Prostate gland (tissue), 2 donors: ENCODE data around the gene RSKR.
A peak's percentile ranks its signal among the peaks of the same experiment; 100 is the strongest.

ENCODE experiments used
- CTCF ChIP-seq, 4 experiments: fragments of 200-600 bp in 2 of 4; fragments of 450-650 bp in 2 of 4; sonication (generic) in 2 of 4; IDR thresholded peaks; 1 replicate in 3 of 4; 2 replicates in 1 of 4; pipeline ENCODE4 v1.5.1; 2016 to 2019; ENCODE audit warnings: antibody characterized with exemption in 4 of 4, mild to moderate bottlenecking in 2 of 4, moderate library complexity in 2 of 4
- POLR2A ChIP-seq: fragments of 450-650 bp; IDR thresholded peaks from one replicate; pipeline ENCODE4 v1.6.1; 2016; ENCODE audit warnings: antibody characterized with exemption, mild to moderate bottlenecking

- TF ChIP-seq POLR2A (peak; percentile 89), CTCF (IDR thresholded peaks at IDR 0.05) (no peak)
Observed at GRCh38 chr17:28661635-28662526, 47.9 kb upstream of the RSKR start, which contains the start of the genes SDF2 and SUPT6H.
